GM21576 (cell line): Measurements from ENCODE around the gene ELAVL4.
"Not testable (repeated sequence)": the region's sequence is repeated elsewhere in the genome, so short reads cannot be mapped to it uniquely, and the experiment has no call there.

Experiments
- ATAC-seq: cut with Tn5 transposase; IDR thresholded peaks from one replicate; pipeline ENCODE4 v1.9.1; 2021; ENCODE audit warnings: mild to moderate bottlenecking, moderate library complexity; ENCODE audit not compliant: unreplicated experiment

Gene ELAVL4

GRCh38 chr1:50123071-50123470 is 14.4 kb downstream of the ELAVL4 start:
- ATAC-seq: no peak

GRCh38 chr1:50126927-50127715 is 18.4 kb downstream of the ELAVL4 start:
- ATAC-seq: no peak

GRCh38 chr1:50129201-50129600 is 20.5 kb downstream of the ELAVL4 start:
- ATAC-seq: no peak

GRCh38 chr1:50132347-50132894 is 23.7 kb downstream of the ELAVL4 start:
- no peak for ATAC-seq

- no peak for ATAC-seq
Observed at GRCh38 chr1:50135716-50136115, 27.0 kb downstream of the ELAVL4 start.

GRCh38 chr1:50139339-50140181 is 30.8 kb downstream of the ELAVL4 start:
- no peak for ATAC-seq

GRCh38 chr1:50140182-50140447 is 31.4 kb downstream of the ELAVL4 start:
- ATAC-seq: no peak

GRCh38 chr1:50147191-50147850 is 38.6 kb downstream of the ELAVL4 start:
- ATAC-seq: no peak

- no peak for ATAC-seq
Observed at GRCh38 chr1:50148142-50148923, 39.6 kb downstream of the ELAVL4 start.

- no peak for ATAC-seq
Observed at GRCh38 chr1:50152236-50152635, 43.5 kb downstream of the ELAVL4 start.

- ATAC-seq: no peak
Observed at GRCh38 chr1:50155541-50155940, 46.8 kb downstream of the ELAVL4 start.

- ATAC-seq: no peak
Observed at GRCh38 chr1:50156241-50157010, 47.7 kb downstream of the ELAVL4 start.

GRCh38 chr1:50157306-50157941 is 48.7 kb downstream of the ELAVL4 start:
- no peak for ATAC-seq

GRCh38 chr1:50158421-50158820 is 49.7 kb downstream of the ELAVL4 start:
- no peak for ATAC-seq

GRCh38 chr1:50163680-50164079 is 55.0 kb downstream of the ELAVL4 start:
- ATAC-seq: no peak

GRCh38 chr1:50166351-50166750 is 57.6 kb downstream of the ELAVL4 start:
- not testable (repeated sequence) for ATAC-seq

- ATAC-seq: no peak
Observed at GRCh38 chr1:50172299-50172698, 63.6 kb downstream of the ELAVL4 start.

- ATAC-seq: no peak
Observed at GRCh38 chr1:50174101-50174500, 65.4 kb downstream of the ELAVL4 start.
